ENCODE data around the gene KBTBD2. TPM values are rescaled to one million over a fixed set of nuclear protein-coding genes. Genes with fewer than 3 reads are reported as not detected.
"Not testable (repeated sequence)": the region's sequence is repeated elsewhere in the genome, so short reads cannot be mapped to it uniquely, and the experiment has no call there.

The KBTBD2 gene
- total RNA-seq, 2 experiments from 2014 or later: 22.4 to 23.0 TPM

DNA sequence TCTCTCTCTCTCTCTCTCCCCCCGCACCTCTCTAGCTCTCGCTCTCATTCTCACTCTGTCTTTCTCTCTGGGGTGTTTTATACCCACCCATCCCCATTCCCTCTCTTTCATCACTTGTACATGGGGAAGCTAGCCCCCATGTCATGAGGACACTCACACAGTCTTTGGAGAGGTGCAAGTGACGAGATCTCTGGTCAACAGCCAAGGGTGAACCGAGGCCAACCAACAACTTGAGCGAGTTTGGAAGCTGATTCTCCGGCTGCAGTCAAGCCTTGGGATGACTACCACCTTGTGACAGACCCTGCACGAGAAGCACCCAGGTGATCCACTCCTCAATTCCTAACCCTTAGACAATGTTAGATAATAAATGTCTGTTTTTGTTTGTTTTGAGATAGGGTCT lies 10.1 kb upstream of the KBTBD2 start:
- H3K4me3 Mint-ChIP-seq: no peak overlapping the region
- no peaks in the 10 kb centered on the region for H3K36me3 Mint-ChIP-seq (ENCODE audit: low read depth)
- no peak overlapping the region for H3K27ac Mint-ChIP-seq
- ChIA-PET POLR2A (interaction anchor here (1.9 to 3.1 kb wide), 2 partner anchors 10 to 40 kb away, joined by 4 to 25 read pairs; partner anchors contain the start of gene KBTBD2), CTCF (interaction anchor here (1.5 to 3.1 kb wide), 4 partner anchors 8 to 55 kb away, joined by 4 to 14 read pairs (median 6); partner anchors contain the start of gene KBTBD2)
- H3K4me1 Mint-ChIP-seq (ENCODE audit: low read depth): peaks cover 17% of the 10 kb centered on the region
- intact Hi-C loops (cut with micrococcal nuclease): no loop called here
- DNase-seq (no peak), ATAC-seq (no peak)
- TF ChIP-seq, protein P1, sequence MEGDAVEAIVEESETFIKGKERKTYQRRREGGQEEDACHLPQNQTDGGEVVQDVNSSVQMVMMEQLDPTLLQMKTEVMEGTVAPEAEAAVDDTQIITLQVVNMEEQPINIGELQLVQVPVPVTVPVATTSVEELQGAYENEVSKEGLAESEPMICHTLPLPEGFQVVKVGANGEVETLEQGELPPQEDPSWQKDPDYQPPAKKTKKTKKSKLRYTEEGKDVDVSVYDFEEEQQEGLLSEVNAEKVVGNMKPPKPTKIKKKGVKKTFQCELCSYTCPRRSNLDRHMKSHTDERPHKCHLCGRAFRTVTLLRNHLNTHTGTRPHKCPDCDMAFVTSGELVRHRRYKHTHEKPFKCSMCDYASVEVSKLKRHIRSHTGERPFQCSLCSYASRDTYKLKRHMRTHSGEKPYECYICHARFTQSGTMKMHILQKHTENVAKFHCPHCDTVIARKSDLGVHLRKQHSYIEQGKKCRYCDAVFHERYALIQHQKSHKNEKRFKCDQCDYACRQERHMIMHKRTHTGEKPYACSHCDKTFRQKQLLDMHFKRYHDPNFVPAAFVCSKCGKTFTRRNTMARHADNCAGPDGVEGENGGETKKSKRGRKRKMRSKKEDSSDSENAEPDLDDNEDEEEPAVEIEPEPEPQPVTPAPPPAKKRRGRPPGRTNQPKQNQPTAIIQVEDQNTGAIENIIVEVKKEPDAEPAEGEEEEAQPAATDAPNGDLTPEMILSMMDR (IDR thresholded peaks at IDR 0.05): no peak
- no peaks in the 10 kb centered on the region for H3K27me3 Mint-ChIP-seq
- H3K9me3 Mint-ChIP-seq: no peaks in the 10 kb centered on the region

- Mint-ChIP-seq H3K27me3 (no peaks in the 10 kb centered on the region), H3K4me3 (no peak overlapping the region), H3K27ac (no peak overlapping the region), H3K4me1 (ENCODE audit: low read depth) (peaks cover 15% of the 10 kb centered on the region), H3K36me3 (ENCODE audit: low read depth) (no peaks in the 10 kb centered on the region), H3K9me3 (no peaks in the 10 kb centered on the region)
- DNase-seq: no peak
- TF ChIP-seq, protein P1 (IDR thresholded peaks at IDR 0.05): no peak
- ChIA-PET POLR2A (interaction anchor here (1.9 to 3.1 kb wide), 2 partner anchors 9 to 41 kb away, joined by 4 to 25 read pairs; partner anchors contain the start of gene KBTBD2), CTCF (interaction anchor here (1.5 to 3.1 kb wide), 3 partner anchors 10 to 54 kb away, joined by 4 to 14 read pairs (median 5); partner anchors contain the start of gene KBTBD2)
- intact Hi-C loops (cut with micrococcal nuclease): no loop called here
- ATAC-seq: no peak
Observed at GRCh38 chr7:32900433-32900995, 9.0 kb upstream of the KBTBD2 start.

- H3K9me3 Mint-ChIP-seq; H3K4me3 Mint-ChIP-seq; H3K36me3 Mint-ChIP-seq (ENCODE audit: low read depth); H3K27me3 Mint-ChIP-seq; H3K27ac Mint-ChIP-seq; intact Hi-C loops (cut with micrococcal nuclease); DNase-seq; ATAC-seq; POLR2A ChIA-PET: not testable (repeated sequence)
- CTCF ChIA-PET: interaction anchor here (1.9 kb wide), 1 partner anchor 51 kb away, joined by 5 read pairs; no protein-coding TSS in a partner anchor
- peaks cover 16% of the 10 kb centered on the region for H3K4me1 Mint-ChIP-seq (ENCODE audit: low read depth)
Observed at GRCh38 chr7:32897376-32897775, 5.8 kb upstream of the KBTBD2 start.

DNA sequence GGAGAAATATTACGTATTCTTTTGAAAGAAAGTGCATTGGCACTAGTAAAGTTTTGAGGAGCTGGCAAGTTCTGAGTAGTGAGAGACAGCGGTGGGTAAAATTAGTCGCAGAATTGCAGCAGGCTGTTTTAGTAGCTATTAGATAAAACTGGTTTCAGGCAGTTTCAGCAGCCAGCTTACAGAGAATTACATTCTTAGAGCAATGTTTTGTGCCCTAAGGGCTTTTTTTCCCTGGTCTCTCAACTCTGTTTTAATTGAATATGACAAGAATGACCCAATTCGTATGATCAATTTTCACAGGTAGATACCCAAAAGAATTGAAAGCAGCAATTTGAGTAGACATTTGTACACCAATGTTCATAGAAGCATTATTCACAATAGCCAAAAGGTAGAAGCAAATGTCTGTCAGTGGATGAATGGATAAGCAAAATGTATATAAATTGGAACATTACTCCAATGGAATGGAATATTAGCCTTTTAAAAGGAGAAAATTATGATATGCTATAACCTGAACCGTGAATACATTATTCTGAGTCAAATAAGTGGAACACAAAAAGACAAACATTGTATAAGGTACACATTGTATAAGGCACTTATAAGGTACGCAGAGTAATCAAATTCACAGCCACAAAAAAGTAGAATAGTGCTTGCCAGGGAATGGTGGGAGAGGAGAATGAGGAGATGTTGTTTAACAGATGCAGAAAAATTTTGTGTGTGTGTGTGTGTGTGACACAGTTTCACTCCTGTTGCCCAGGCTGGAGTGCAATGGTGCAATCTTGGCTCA lies 5.2 kb upstream of the KBTBD2 start:
- CTCF ChIA-PET: interaction anchor here (1.9 kb wide), 1 partner anchor 50 kb away, joined by 5 read pairs; no protein-coding TSS in a partner anchor
- H3K4me1 Mint-ChIP-seq (ENCODE audit: low read depth): peaks cover 16% of the 10 kb centered on the region

GRCh38 chr7:32894171-32894570 lies 2.6 kb upstream of the KBTBD2 start:
- POLR2A ChIA-PET: interaction anchor here (2.1 to 5.0 kb wide), 3 partner anchors 8 to 47 kb away, joined by 7 to 25 read pairs (median 21); no protein-coding TSS in a partner anchor
- no peak for ATAC-seq
- CTCF ChIA-PET: interaction anchor here (0.7 to 7.1 kb wide), 6 partner anchors 9 to 214 kb away, joined by 3 to 57 read pairs (median 6); no protein-coding TSS in a partner anchor
- no peak for DNase-seq
- no peak overlapping the region for H3K4me3 Mint-ChIP-seq
- intact Hi-C loops (cut with micrococcal nuclease): loop anchor here (5.0 kb wide), 1 partner anchor 397 kb away; the partner anchor contains the start of gene AVL9
- H3K9me3 Mint-ChIP-seq: no peaks in the 10 kb centered on the region
- H3K27me3 Mint-ChIP-seq: no peaks in the 10 kb centered on the region
- peak overlapping the region; percentile 100 for H3K27ac Mint-ChIP-seq
- peaks cover 23% of the 10 kb centered on the region for H3K4me1 Mint-ChIP-seq (ENCODE audit: low read depth)
- TF ChIP-seq, protein P1 (IDR thresholded peaks at IDR 0.05): no peak
- H3K36me3 Mint-ChIP-seq (ENCODE audit: low read depth): peaks cover 1% of the 10 kb centered on the region

More for the DNA sequence above, 5.2 kb upstream of the KBTBD2 start:
- no peak overlapping the region for H3K4me3 Mint-ChIP-seq
- H3K9me3 Mint-ChIP-seq: no peaks in the 10 kb centered on the region
- ATAC-seq (no peak), DNase-seq (no peak)
- POLR2A ChIA-PET: no interaction called here
- H3K36me3 Mint-ChIP-seq (ENCODE audit: low read depth): no peaks in the 10 kb centered on the region
- TF ChIP-seq, protein P1 (IDR thresholded peaks at IDR 0.05): no peak
- H3K27me3 Mint-ChIP-seq: no peaks in the 10 kb centered on the region
- H3K27ac Mint-ChIP-seq: no peak overlapping the region
- intact Hi-C loops (cut with micrococcal nuclease): no loop called here

Data from activated CD8-positive, alpha-beta T cell treated with anti-CD3 and anti-CD28 coated beads for 36 hours (primary cell).